DMS 273 (cell line): ENCODE results near the gene MT1B.

Experiments used
- DNase-seq: peaks from one replicate; lab custom pipeline; 2025; ENCODE audit not compliant: unreplicated experiment; lab: John Stamatoyannopoulos, UW

The MT1B gene

GRCh38 chr16:56636616-56637413 is 14.9 kb upstream of the MT1B start:
- DNase-seq = no peak

GRCh38 chr16:56637814-56638750 is 13.6 kb upstream of the MT1B start, which contains the start of gene MT1A:
Gene MT1A (plus strand): TSS chr16:56638666. CDS start chr16:56638739, 73 bp downstream.
- no peak for DNase-seq

- no peak for DNase-seq
Observed at GRCh38 chr16:56639045-56639444, 12.6 kb upstream of the MT1B start.

GRCh38 chr16:56640076-56640475 is 11.6 kb upstream of the MT1B start:
- no peak for DNase-seq

GRCh38 chr16:56641166-56641565 is 10.5 kb upstream of the MT1B start:
- DNase-seq = no peak

- DNase-seq = no peak
Observed at GRCh38 chr16:56643080-56643778, 8.5 kb upstream of the MT1B start.

- no peak for DNase-seq
Observed at GRCh38 chr16:56643833-56644232, 7.9 kb upstream of the MT1B start.

GRCh38 chr16:56645311-56645710 is 6.4 kb upstream of the MT1B start:
- no peak for DNase-seq

- DNase-seq = no peak
Observed at GRCh38 chr16:56645838-56646237, 5.8 kb upstream of the MT1B start.

- no peak for DNase-seq
Observed at GRCh38 chr16:56647641-56648431, 3.9 kb upstream of the MT1B start.

- DNase-seq = no peak
Observed at GRCh38 chr16:56649271-56649670, 2.4 kb upstream of the MT1B start.

GRCh38 chr16:56649820-56650219 is 1.9 kb upstream of the MT1B start:
- DNase-seq = no peak

- no peak for DNase-seq
Observed at GRCh38 chr16:56652600-56652999, 914 bp downstream of the MT1B start.

GRCh38 chr16:56653218-56653617 is 1.5 kb downstream of the MT1B start:
- no peak for DNase-seq

- peak; percentile 80 for DNase-seq
Observed at GRCh38 chr16:56657555-56658326, 6.1 kb downstream of the MT1B start, which contains the start of gene MT1F. Gene MT1F (plus strand): TSS chr16:56657959. CDS start chr16:56658059, 100 bp downstream.

- DNase-seq = no peak
Observed at GRCh38 chr16:56658327-56658875, 6.7 kb downstream of the MT1B start.

- no peak for DNase-seq
Observed at GRCh38 chr16:56662357-56663354, 11.0 kb downstream of the MT1B start.

- DNase-seq = no peak
Observed at GRCh38 chr16:56664506-56664905, 12.8 kb downstream of the MT1B start.
